Stimulated activated CD8-positive, alpha-beta memory T cell treated with anti-CD3 and anti-CD28 coated beads, Interleukin-4, amount 100 ng/mL, for 24 hours (primary cell): ENCODE results near the gene DPYSL4.
"Not testable (repeated sequence)": the region's sequence is repeated elsewhere in the genome, so short reads cannot be mapped to it uniquely, and the experiment has no call there.

Experiments used
- DNase-seq: peaks from one replicate; pipeline ENCODE4 v3.0.0-alpha.2; 2020; ENCODE audit warnings: low read depth

The DPYSL4 gene

DNA sequence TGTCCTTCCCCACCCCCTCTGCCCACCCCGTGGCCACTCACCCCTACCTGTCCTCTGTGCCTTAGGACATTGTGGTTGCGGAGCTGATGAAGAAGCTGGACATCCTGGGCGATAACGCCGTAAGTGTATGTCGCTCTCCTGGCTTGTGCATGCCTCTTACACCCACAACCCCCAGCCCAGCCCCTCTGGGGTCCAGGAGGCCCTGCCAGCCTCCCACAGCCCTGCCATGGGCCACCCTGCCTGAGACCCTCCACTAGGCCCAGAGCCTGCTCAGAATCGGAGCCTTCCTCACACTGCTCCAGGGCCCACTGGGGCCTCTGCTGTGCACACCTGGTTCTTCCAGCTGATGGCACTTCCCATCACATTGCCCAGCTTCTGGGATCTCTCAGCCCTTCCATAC, 36.8 kb upstream of the DPYSL4 start:
- no peak for DNase-seq

DNA sequence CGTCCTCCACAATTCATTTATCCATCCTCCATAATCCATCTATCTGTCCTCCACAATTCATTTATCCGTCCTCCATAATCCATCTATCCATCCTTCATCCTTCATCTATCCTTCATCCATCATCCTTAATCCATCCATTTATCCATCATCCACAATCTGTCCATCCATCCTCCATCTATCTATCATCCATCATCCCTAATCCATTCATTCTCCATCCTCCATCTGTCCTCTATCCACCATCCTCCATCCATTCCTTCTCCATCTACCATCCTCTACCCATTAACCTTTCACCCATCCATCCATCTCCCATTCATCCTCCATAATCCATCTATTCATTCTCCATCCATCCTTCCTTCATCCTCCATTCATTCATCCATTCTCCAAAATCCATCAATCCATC, 36.0 kb upstream of the DPYSL4 start:
- DNase-seq = no peak

DNA sequence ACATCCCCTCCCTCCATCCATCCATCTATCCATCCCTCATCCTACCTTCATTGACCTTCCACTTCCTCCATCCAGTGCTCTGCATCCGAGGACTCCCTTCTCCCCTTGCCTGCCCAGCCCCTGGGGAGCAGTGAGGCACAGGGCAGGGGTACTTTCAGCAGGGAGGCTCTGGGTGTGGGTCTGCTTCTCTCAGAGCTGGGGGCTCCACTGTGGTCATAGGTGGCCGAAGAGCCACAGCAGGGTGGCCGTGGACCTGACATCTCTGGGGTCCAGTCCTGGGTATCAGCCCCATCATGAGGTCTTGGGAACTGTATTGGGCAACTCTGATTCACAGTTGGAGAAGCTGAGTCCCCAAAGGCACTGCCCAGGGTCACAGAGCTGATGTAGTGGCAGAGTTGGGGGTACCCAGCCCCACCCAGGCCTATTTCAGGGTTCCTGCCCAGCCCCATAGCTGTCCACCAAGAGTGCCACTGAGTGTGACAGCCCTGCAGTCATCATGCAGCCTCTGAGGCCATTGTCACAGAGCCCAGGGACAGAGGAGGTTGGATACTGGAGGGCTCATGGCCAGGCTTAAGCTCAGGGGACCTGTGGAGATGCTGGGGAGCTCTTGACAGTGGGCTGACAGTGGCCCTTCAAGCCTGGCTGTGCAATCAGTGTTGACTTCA, 35.3 kb upstream of the DPYSL4 start:
- no peak for DNase-seq

DNA sequence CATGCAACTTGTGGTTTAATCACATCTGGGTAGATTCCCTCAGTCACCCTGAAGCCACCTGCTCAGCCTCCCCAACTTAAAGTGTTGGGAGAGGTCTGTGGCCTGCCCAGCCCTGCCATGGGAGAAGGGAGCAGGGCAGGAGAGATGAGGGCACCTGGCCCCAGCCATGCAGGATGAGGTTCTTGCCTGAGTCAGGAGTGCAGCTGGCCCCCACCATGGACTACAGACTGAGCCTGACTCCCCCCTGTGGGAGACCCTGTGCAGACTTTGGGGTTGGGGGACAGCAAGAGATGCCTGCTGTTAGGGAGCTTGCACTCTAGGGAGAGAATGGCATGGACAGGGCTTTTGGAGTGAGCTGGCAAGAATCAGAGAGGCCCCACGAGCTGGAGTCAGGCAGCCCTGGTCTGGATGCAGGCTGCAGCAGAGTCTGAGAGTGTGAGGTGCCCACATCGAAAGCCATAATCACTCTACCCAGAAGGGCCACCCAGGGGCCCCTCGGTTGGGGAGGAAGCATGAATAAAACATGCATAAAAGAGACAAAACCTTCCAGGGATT, 34.7 kb upstream of the DPYSL4 start:
- no peak for DNase-seq

DNA sequence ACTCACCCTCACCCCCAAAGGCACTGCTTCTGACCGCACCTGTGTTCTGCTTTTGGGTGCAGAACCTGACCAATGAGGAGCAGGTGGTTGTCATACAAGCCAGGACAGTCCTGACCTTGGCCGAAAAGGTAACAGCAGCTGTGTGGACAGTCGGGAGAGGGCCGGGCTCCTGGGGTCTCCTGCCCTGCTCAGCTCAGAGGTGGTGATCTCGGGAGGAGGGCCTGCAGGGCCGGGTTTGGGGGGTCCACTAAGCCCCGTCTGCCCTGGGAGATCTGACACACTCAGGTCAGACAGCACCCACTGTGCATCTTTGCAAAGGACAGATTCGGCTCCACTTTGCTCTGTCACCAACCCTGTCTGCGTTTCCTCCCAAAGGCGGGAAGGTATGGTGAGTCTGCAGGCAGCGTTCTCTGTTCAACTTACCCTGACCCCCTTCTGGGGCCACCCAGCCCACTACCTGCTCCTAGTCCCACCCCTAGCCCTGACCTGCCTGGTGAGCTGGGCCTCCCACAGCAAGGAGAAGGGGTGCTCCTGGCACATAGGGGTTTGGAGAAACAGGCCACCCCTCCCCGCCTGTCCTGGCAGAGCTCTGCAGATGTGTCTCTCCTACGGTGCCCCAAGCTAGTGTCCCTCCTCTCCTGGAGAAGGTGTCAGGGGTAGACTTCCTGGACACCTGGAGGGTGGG, 33.7 kb upstream of the DPYSL4 start:
- no peak for DNase-seq

DNA sequence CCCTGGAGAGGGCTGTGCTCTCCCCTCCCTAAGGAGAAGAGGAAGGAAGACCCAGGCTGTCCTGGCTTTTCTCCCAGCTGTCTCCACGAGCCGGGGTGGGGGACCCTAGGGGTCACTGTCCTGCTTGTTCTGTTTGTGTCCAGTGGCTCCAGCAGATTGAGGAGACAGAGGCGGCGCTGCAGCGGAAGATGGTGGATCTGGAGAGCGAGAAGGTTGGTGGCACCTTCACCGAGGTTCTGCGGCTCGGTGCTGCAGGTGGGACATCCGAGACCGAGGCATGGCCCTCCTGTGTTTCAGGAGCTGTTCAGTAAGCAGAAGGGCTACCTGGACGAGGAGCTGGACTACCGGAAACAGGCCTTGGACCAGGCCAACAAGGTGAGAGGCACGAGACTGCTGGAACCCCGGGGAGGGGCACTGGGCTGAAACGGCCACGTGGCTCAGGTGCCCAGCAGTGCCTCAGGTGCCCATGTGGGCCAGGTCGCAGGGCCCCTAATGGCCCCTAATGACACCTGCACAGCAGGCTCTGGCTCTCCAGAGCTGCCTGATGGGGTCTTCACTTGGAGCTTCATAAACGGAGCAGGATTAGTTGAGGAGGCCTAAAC, 33.0 kb upstream of the DPYSL4 start:
- no peak for DNase-seq

DNA sequence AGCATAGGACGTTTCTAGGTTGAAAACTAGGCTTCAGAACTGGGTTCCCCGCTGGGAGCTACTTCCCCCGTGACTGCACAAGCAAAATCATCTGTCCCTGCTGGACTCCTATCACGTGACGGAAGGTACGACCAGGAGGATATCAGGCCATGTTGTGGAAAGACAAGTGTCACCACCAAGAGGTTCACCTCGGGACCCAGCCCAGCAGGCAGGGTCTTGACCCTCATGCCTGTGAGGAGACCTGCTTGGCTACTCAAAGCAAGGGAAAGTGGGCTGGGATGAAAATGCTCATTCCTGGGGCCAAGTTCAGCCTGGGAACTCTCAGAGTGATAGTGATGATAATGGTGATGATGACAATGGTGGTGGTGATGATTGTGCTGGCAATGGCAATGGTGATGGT, 32.3 kb upstream of the DPYSL4 start:
- DNase-seq = no peak

DNA sequence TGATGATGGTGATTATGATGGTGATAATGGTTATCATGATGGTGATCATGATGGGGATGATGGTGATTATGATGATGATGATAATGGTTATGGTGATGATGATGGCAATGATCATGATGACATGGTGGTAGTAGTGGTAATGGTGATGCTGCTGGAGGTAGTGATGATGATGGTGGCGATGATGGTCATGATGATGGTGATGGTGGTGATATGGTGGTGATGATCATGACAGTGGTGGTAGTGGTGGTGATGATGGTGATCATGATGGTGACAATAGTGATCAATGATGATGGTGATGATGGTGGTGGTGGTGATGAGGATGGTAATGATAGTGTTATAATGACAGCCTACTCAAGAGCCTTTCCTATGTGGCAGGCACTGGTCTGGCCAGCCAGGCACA, 31.8 kb upstream of the DPYSL4 start:
- DNase-seq = no peak

DNA sequence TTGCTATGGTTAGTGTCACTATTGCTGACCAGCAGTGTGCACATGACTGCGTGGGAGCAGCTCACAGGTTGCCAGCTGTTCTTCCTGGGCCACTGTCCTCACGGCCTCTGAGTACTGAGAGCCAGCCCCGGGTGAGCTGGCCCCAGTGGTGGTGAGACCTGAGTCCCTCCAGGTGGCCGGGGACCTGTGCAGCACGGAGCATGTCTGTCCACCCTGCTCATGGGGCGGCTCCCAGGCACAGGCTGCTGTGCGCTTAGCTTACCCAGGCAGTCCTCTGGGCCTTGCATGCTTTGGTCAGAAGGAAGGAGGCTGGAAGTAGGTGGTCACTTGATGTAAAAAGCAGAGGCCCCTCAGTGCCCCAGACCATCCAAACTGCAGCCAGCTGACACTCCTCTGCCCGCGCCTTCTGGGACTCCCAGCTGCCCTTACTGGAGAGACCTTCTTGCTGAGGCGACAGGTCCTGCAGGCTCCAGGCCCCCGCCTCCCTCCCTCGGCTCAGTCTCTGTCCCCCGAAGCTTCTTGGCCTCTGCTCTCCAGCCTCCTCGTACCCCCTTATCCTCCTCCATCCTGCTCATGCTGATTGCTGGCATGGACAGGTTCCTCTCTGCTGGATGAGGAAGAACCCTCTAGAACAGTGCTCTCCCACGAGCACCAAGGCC, 30.9 kb upstream of the DPYSL4 start:
- no peak for DNase-seq

DNA sequence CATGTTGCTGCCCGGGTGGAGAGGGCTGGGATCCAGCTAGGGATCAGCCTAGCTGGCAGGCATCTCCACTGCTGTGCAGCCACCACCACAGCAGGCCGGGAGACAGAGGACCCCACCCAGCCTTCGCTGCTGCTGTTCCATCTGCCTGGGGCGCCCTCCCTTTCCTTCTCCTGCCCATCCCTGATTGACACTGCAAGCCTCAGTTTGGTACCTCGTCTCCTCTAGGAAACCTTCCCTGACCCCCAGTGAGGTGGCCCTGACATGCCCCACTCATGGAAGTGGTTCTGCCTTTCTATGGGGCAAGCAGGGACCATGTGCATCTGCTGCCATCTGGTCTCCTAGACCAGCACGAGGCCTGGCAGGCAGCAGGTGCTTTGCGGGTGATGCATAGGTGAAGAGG, 30.4 kb upstream of the DPYSL4 start:
- DNase-seq = no peak

DNA sequence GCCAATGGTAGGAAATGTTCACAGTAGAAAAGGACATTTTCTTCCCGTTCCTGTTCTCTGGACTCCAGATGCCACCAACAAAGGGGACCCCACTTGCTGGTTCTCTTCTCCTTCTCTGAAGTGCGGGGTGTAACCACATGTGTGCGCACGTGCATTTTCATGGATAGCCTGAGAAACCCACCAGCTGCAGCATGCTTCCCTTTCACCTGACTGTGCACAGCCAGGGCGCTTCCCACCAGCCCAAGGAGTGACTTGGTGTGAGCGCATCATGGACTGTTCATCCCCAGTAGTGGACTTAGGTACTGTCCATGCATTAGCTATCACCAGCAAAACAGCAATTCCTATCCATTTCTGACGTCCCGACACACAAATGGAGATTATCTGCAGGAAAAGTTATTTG, 29.6 kb upstream of the DPYSL4 start:
- no peak for DNase-seq

DNA sequence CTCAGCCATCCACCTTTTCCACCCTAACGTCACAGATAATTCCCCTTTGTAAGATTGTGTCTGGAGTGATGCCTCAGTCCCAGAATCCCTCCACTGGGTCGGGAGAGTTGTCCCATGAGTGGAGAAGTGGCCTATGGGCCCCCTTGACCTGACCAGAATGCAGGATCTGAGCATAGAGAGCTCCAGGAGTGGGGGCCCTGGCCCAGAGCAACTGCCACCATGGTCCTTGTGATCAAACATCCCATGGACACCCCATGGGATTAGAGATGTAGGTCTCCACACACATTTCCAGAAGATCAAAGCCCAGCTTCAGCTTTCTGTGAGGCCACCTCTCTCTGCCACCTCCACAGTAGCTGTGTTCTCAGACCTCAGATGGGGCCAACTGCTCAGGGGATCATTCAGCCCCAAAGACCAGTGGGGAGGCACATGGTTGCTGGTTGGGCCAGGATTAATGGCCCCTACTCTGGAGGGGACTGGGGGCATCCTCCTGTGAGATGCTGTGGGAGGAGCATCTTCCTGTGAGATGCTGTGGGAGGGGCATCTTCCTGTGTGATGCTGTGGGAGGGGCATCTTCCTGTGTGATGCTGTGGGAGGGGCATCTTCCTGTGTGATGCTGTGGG, 28.5 kb upstream of the DPYSL4 start:
- no peak for DNase-seq

DNA sequence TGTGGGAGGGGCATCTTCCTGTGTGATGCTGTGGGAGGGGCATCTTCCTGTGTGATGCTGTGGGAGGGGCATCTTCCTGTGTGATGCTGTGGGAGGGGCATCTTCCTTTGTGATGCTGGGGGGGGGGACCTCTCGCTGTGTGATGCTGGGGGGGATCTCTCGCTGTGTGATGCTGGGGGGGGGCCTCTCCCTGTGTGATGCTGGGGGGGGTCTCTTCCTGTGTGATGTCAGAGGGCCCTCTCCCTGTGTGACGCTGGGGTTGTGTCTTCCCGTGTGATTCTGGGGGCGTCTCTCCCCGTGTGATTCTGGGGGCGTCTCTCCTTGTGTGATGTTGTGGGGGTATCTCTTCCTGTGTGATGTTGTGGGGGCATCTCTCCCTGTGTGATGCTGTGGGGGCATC, 27.9 kb upstream of the DPYSL4 start:
- no peak for DNase-seq

DNA sequence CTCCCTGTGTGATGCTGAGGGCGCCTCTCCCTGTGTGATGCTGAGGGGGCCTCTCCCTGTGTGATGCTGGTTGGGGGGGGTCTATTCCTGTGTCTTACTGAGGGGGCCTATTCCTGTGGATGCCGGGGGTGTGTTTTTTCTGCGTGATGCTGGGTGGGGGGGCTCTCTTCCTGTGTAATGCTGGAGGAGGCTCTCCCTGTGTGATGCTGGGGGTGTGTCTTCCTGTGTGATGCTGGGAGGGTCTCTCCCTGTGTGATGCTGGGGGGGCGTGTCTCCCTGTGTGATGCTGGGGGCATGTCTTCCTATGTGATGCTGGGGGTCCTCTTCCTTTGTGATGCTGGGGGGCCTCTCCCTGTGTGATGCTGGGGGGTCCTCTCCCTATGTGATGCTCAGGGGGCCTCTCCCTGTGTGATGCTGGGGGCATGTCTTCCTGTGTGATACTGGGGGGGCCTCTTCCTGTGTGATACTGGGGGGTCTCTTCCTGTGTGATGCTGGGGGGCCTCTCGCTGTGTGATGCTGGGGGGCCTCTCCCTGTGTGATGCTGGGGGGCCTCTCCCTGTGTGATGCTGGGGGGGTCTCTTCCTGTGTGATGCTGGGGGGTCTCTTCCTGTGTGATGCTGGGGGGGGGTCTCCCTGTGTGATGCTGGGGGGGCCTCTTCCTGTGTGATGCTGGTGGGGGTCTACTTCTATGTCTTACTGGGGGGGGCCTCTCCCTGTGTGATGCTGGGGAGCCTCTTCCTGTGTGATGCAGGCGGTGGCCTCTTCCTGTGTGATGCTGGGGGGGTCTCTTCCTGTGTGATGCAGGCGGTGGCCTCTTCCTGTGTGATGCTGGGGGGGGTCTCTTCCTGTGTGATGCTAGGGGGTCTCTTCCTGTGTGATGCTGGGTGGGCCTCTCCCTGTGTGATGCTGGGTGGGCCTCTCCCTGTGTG, 27.2 kb upstream of the DPYSL4 start:
- DNase-seq = not testable (repeated sequence)

DNA sequence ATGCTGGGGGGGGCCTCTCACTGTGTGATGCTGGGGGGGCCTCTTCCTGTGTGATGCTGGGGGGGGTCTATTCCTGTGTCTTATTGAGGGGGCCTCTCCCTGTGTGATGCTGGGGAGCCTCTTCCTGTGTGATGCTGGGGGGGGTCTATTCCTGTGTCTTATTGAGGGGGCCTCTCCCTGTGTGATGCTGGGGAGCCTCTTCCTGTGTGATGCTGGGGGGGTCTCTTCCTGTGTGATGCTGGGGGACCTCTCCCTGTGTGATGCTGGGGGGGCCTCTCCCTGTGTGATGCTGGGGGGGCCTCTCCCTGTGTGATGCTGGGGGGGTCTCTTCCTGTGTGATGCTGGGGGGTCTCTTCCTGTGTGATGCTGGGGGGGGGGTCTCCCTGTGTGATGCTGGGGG, 26.5 kb upstream of the DPYSL4 start:
- DNase-seq = not testable (repeated sequence)

DNA sequence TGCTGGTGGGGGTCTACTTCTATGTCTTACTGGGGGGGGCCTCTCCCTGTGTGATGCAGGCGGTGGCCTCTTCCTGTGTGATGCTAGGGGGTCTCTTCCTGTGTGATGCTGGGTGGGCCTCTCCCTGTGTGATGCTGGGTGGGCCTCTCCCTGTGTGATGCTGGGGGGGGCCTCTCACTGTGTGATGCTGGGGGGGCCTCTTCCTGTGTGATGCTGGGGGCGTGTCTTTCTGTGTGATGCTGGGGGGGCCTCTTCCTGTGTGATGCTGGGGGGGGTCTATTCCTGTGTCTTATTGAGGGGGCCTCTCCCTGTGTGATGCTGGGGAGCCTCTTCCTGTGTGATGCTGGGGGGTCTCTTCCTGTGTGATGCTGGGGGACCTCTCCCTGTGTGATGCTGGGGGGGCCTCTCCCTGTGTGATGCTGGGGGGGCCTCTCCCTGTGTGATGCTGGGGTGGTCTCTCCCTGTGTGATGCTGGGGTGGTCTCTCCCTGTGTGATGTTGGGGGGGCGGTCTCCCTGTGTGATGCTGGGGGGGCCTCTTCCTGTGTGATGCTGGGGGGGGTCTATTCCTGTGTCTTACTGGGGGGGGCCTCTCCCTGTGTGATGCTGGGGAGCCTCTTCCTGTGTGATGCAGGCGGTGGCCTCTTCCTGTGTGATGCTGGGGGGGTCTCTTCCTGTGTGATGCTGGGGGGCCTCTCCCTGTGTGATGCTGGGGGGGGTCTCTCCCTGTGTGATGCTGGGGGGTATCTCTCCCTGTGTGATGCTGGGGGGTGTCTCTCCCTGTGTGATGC, 25.7 kb upstream of the DPYSL4 start:
- DNase-seq = not testable (repeated sequence)

DNA sequence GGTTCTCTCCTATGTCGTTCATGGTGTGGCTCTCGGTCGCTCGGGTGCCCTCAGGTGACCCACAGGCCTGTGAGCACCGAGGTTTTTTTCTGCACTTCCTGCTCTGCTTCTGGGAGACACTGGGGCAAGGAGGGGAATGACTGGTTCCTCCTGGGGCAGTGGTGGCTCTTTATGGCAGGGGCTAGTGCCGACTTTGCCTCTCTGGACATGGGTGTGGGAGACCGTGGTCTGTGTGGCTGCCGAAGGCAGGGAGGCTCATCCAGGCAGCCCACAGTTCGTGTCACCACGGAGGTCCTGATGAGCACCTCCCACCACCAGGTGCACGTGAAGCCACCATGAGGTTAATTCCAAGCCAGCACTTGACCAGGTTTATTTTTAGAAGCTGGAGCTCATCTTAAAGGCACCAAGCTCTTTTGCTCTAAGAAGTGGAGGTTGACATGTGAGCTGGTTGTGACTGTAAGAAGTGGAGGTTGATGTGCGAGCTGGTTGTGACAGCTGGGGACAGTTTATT, 24.7 kb upstream of the DPYSL4 start:
- no peak for DNase-seq

DNA sequence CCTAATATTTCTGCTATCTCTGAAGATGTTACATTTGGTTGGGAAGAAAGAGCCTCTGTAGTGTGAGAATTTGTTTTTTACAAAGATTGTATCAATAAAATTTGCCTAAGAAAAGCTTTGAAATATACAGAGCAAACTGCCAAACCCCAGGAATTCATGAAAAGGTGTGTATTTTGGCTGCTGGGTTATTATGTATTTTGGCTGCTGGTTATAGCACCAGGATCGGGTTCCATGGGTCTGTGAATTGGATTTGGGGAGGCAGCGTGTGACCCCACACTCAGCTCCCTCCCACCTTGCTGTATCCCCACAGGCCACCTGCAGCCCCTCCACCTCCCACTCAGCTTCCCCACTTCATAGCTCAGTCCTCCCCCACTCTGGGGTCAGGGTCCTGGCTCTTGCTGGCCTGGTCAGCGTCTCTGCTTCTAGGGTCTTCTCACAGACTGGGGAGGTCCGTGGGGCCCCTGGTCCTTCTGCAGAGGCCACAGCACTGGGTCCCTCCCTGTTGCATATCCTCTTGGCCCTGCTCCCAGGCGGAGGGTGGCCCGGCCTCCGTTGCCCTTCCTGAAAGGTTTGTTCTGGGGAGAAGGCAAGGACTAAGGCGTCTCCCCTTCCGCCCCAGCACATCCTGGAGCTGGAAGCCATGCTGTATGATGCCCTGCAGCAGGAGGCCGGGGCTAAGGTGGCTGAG, 24.0 kb upstream of the DPYSL4 start:
- no peak for DNase-seq

DNA sequence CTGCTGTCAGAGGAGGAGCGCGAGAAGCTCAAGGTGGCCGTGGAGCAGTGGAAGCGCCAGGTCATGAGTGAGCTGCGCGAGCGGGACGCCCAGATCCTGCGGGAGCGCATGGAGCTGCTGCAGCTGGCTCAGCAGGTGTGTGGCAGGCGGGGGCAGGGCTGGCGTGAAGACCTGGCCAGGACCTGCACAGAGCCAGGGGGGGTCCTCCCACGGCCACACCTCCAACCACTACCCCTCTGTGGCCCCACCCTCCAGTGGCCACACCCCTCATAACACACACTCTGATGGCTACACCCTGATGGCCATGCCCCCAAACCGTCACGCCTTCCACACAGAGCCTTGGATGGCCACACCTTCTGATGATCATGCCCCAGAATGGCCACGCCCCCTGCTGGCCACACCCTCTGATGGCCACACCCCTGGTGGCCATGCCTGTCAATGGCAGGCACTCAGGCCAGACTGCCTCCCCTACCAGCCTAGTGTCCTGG, 23.4 kb upstream of the DPYSL4 start:
- peak; percentile 11 for DNase-seq
